ENCODE measurements around the gene SULT1A3.
"Not testable (repeated sequence)": the region's sequence is repeated elsewhere in the genome, so short reads cannot be mapped to it uniquely, and the experiment has no call there.

SULT1A3 gene

GRCh38 chr16:30186782-30187555 is 12.1 kb upstream of the SULT1A3 start:
- no peaks in the 10 kb centered on the region for H3K27me3 ChIP-seq (ENCODE audit: control insufficient read depth, low read length)
- H3K9me3 ChIP-seq (ENCODE audit: control insufficient read depth, insufficient read depth, low read length) = no peaks in the 10 kb centered on the region
- peaks cover 6% of the 10 kb centered on the region; the same call in 1 of the 2 replicates for H4K20me1 ChIP-seq (ENCODE audit: control insufficient read depth, insufficient read depth, low read depth, low read length)
- H3K4me3 ChIP-seq (ENCODE audit: low read length) = peak overlapping the region; percentile 84
- peak overlapping the region; percentile 96 for H3K4me2 ChIP-seq (ENCODE audit: low read length)
- peak overlapping the region; percentile 96 for H3K27ac ChIP-seq (ENCODE audit: low read depth, low read length)
- peaks cover 45% of the 10 kb centered on the region for H3K79me2 ChIP-seq (ENCODE audit: control insufficient read depth, low read length)
- H3K36me3 ChIP-seq (ENCODE audit: control insufficient read depth, low read length) = peaks cover 43% of the 10 kb centered on the region
- peaks cover 45% of the 10 kb centered on the region for H3K4me1 ChIP-seq (ENCODE audit: control insufficient read depth, low read length)
- no peaks in the 10 kb centered on the region for H3K9me2 ChIP-seq (replicated peaks; ENCODE audit: control insufficient read depth, low read length)
- H3F3A ChIP-seq (ENCODE audit: control insufficient read depth, insufficient read depth) = peaks cover 35% of the 10 kb centered on the region
- TF ChIP-seq EZH2phosphoT487 (IDR thresholded peaks at IDR 0.05; ENCODE audit: borderline replicate concordance, low read length) = no peak
- TF ChIP-seq, protein P1, sequence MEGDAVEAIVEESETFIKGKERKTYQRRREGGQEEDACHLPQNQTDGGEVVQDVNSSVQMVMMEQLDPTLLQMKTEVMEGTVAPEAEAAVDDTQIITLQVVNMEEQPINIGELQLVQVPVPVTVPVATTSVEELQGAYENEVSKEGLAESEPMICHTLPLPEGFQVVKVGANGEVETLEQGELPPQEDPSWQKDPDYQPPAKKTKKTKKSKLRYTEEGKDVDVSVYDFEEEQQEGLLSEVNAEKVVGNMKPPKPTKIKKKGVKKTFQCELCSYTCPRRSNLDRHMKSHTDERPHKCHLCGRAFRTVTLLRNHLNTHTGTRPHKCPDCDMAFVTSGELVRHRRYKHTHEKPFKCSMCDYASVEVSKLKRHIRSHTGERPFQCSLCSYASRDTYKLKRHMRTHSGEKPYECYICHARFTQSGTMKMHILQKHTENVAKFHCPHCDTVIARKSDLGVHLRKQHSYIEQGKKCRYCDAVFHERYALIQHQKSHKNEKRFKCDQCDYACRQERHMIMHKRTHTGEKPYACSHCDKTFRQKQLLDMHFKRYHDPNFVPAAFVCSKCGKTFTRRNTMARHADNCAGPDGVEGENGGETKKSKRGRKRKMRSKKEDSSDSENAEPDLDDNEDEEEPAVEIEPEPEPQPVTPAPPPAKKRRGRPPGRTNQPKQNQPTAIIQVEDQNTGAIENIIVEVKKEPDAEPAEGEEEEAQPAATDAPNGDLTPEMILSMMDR (IDR thresholded peaks at IDR 0.05; ENCODE audit: low read depth, low read length, poor library complexity, severe bottlenecking) = peak; percentile 98

GRCh38 chr16:30187556-30187865 is 11.5 kb upstream of the SULT1A3 start:
- Histone ChIP-seq H3K9me2 (replicated peaks; ENCODE audit: control insufficient read depth, low read length) (no peaks in the 10 kb centered on the region), H3K79me2 (ENCODE audit: control insufficient read depth, low read length) (peaks cover 45% of the 10 kb centered on the region), H3K4me1 (ENCODE audit: control insufficient read depth, low read length) (peaks cover 40% of the 10 kb centered on the region), H3K4me3 (ENCODE audit: low read length) (peak overlapping the region; percentile 84; the same call in 1 of the 2 replicates), H3K36me3 (ENCODE audit: control insufficient read depth, low read length) (peaks cover 43% of the 10 kb centered on the region), H3K4me2 (ENCODE audit: low read length) (peak overlapping the region; percentile 96), H4K20me1 (ENCODE audit: control insufficient read depth, insufficient read depth, low read depth, low read length) (peaks cover 6% of the 10 kb centered on the region; the same call in 1 of the 2 replicates), H3K9me3 (ENCODE audit: control insufficient read depth, insufficient read depth, low read length) (no peaks in the 10 kb centered on the region), H3K27me3 (ENCODE audit: control insufficient read depth, low read length) (no peaks in the 10 kb centered on the region), H3K27ac (ENCODE audit: low read depth, low read length) (peak overlapping the region; percentile 96), H3F3A (ENCODE audit: control insufficient read depth, insufficient read depth) (peaks cover 35% of the 10 kb centered on the region)
- no peak for TF ChIP-seq EZH2phosphoT487 (IDR thresholded peaks at IDR 0.05; ENCODE audit: borderline replicate concordance, low read length)
- TF ChIP-seq, protein P1 (IDR thresholded peaks at IDR 0.05; ENCODE audit: low read depth, low read length, poor library complexity, severe bottlenecking) = no peak

DNA sequence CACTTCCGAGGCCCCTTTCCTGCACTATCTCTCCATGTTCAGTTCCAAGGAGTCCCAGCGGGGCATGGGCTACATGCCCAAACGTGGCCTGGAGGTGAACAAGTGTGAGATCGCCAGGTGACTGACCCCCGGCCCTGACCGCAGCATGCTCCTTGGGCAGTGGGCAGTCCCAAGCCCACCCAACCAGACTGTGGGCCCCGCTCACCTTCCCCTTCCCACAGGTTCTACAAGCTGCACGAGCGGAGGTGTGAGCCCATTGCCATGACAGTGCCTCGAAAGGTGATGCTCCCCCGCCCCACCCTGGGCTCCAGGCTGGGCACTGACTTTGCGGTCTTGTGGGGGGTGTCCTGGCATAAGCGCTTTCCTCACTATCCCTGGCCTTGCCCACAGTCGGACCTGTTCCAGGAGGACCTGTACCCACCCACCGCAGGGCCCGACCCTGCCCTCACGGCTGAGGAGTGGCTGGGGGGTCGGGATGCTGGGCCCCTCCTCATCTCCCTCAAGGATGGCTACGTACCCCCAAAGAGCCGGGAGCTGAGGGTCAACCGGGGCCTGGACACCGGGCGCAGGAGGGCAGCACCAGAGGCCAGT is 11.0 kb upstream of the SULT1A3 start:
- H3F3A ChIP-seq (ENCODE audit: control insufficient read depth, insufficient read depth) = peaks cover 35% of the 10 kb centered on the region
- TF ChIP-seq, protein P1 (IDR thresholded peaks at IDR 0.05; ENCODE audit: low read depth, low read length, poor library complexity, severe bottlenecking) = no peak
- no peak for TF ChIP-seq EZH2phosphoT487 (IDR thresholded peaks at IDR 0.05; ENCODE audit: borderline replicate concordance, low read length)
- peak overlapping the region; percentile 96; the same call in 1 of the 2 replicates for H3K4me2 ChIP-seq (ENCODE audit: low read length)
- peaks cover 35% of the 10 kb centered on the region for H3K4me1 ChIP-seq (ENCODE audit: control insufficient read depth, low read length)
- H3K9me2 ChIP-seq (replicated peaks; ENCODE audit: control insufficient read depth, low read length) = no peaks in the 10 kb centered on the region
- peaks cover 45% of the 10 kb centered on the region for H3K79me2 ChIP-seq (ENCODE audit: control insufficient read depth, low read length)
- H3K4me3 ChIP-seq (ENCODE audit: low read length) = no peak overlapping the region
- peaks cover 6% of the 10 kb centered on the region; the same call in 1 of the 2 replicates for H4K20me1 ChIP-seq (ENCODE audit: control insufficient read depth, insufficient read depth, low read depth, low read length)
- H3K36me3 ChIP-seq (ENCODE audit: control insufficient read depth, low read length) = peaks cover 43% of the 10 kb centered on the region
- H3K27me3 ChIP-seq (ENCODE audit: control insufficient read depth, low read length) = no peaks in the 10 kb centered on the region
- H3K9me3 ChIP-seq (ENCODE audit: control insufficient read depth, insufficient read depth, low read length) = no peaks in the 10 kb centered on the region
- H3K27ac ChIP-seq (ENCODE audit: low read depth, low read length) = peak overlapping the region; percentile 96; the same call in 1 of the 2 replicates

DNA sequence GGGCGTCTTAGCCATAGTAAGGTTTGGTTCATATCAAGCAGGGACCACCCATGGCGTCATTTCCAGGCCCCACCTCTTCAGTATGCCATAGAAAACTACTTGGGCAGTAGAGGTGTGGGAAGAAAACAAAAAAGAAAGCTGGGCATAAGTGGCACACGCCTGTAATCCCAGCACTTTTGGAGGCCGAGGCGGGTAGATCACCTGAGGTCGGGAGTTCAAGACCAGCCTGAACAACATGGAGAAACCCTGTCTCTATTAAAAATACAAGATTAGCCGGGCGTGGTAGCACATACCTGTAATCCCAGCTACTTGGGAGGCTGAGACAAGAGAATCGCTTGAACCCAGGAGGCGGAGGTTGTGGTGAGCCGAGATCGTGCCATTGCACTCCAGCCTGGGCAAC is 7.9 kb upstream of the SULT1A3 start:
- not testable (repeated sequence) for H4K20me1 ChIP-seq (ENCODE audit: control insufficient read depth, insufficient read depth, low read depth, low read length); H3K27me3 ChIP-seq (ENCODE audit: control insufficient read depth, low read length); H3K9me2 ChIP-seq (replicated peaks; ENCODE audit: control insufficient read depth, low read length); H3K4me2 ChIP-seq (ENCODE audit: low read length); H3K9me3 ChIP-seq (ENCODE audit: control insufficient read depth, insufficient read depth, low read length); H3K4me3 ChIP-seq (ENCODE audit: low read length); H3K27ac ChIP-seq (ENCODE audit: low read depth, low read length)
- H3F3A ChIP-seq (ENCODE audit: control insufficient read depth, insufficient read depth) = peaks cover 19% of the 10 kb centered on the region
- peaks cover 21% of the 10 kb centered on the region for H3K4me1 ChIP-seq (ENCODE audit: control insufficient read depth, low read length)
- peaks cover 25% of the 10 kb centered on the region for H3K79me2 ChIP-seq (ENCODE audit: control insufficient read depth, low read length)
- peaks cover 22% of the 10 kb centered on the region for H3K36me3 ChIP-seq (ENCODE audit: control insufficient read depth, low read length)

DNA sequence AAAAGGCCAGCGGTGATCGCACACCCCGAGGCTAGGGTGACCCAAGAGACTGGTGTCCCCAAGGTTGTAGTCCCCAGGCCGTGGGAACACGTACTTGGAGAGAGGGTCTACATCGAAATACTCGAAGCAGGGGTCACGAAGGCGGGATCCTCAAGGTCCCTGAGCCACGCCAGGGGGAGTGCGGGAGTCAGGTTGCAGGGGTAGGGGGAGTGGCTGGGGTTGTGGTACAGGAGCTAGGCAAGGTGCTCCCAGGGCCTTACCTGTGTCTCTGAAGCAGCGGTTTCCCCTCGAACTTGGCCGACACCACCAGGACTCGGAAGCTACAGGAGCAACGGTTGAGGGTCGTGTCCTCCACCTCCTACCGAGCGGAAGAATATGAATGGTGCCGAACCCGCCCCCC is 6.0 kb upstream of the SULT1A3 start:
- not testable (repeated sequence) for H3F3A ChIP-seq (ENCODE audit: control insufficient read depth, insufficient read depth); H3K36me3 ChIP-seq (ENCODE audit: control insufficient read depth, low read length); H3K27ac ChIP-seq (ENCODE audit: low read depth, low read length); H3K79me2 ChIP-seq (ENCODE audit: control insufficient read depth, low read length); H4K20me1 ChIP-seq (ENCODE audit: control insufficient read depth, insufficient read depth, low read depth, low read length); H3K4me3 ChIP-seq (ENCODE audit: low read length); H3K9me2 ChIP-seq (replicated peaks; ENCODE audit: control insufficient read depth, low read length); H3K4me2 ChIP-seq (ENCODE audit: low read length); H3K4me1 ChIP-seq (ENCODE audit: control insufficient read depth, low read length); H3K9me3 ChIP-seq (ENCODE audit: control insufficient read depth, insufficient read depth, low read length); H3K27me3 ChIP-seq (ENCODE audit: control insufficient read depth, low read length)

Data from DOHH2 (cell line).